Measurements from ENCODE around the gene MMP11. TPM values are rescaled to one million over a fixed set of nuclear protein-coding genes. Genes with fewer than 3 reads are reported as not detected.
A peak's percentile ranks its signal among the peaks of the same experiment; 100 is the strongest.

MMP11 gene
- total and polyA plus RNA-seq, 2 of the 13 experiments (the other 11 are each of a cell fraction or from before 2014, with no cell fraction given): 8.9 to 28.6 TPM

GRCh38 chr22:23774114-23774921 lies 1.7 kb downstream of the MMP11 start (continued):
- no peak for TF ChIP-seq ZNF407 (CRISPR knock-in tag; IDR thresholded peaks at IDR 0.05; ENCODE audit: not compliant biosample characterization)
- TF ChIP-seq ZNF792 (CRISPR knock-in tag; IDR thresholded peaks at IDR 0.05): no peak; the same call in 1 of the 2 replicates
- TF ChIP-seq ZNF224 (CRISPR knock-in tag; IDR thresholded peaks at IDR 0.05): no peak
- no peak for TF ChIP-seq ZNF24 (IDR thresholded peaks at IDR 0.05)
- TF ChIP-seq ZMYM4 (CRISPR knock-in tag; IDR thresholded peaks at IDR 0.05): peak; percentile 70
- no peak for TF ChIP-seq GMEB2 (CRISPR knock-in tag; IDR thresholded peaks at IDR 0.05; ENCODE audit: low read depth)
- TF ChIP-seq GABPA (IDR thresholded peaks at IDR 0.05; ENCODE audit: low read depth, low read length): no peak
- TF ChIP-seq GABPA (CRISPR knock-in tag; IDR thresholded peaks at IDR 0.05; ENCODE audit: low read depth): peak; percentile 48; the same call in 1 of the 2 replicates
- peak; percentile 66 for TF ChIP-seq NR2C2 (CRISPR knock-in tag; IDR thresholded peaks at IDR 0.05; ENCODE audit: borderline replicate concordance)
- TF ChIP-seq STAT6 (CRISPR knock-in tag; IDR thresholded peaks at IDR 0.05; ENCODE audit: borderline replicate concordance): no peak; the same call in 1 of the 2 replicates
- peak; percentile 58; the same call in 1 of the 2 replicates for TF ChIP-seq IRF9 (CRISPR knock-in tag; IDR thresholded peaks at IDR 0.05; ENCODE audit: borderline replicate concordance)
- peak; percentile 94 for TF ChIP-seq PITX1 (CRISPR knock-in tag; IDR thresholded peaks at IDR 0.05)
- TF ChIP-seq DRAP1 (CRISPR knock-in tag; IDR thresholded peaks at IDR 0.05): peak; percentile 59; the same call in 1 of the 2 replicates
- TF ChIP-seq RNF2 (conservative IDR thresholded peaks at IDR 0.05; ENCODE audit: low read depth): no peak
- TF ChIP-seq DR1 (CRISPR knock-in tag; IDR thresholded peaks at IDR 0.05): no peak
